Activated CD8-positive, alpha-beta memory T cell treated with anti-CD3 and anti-CD28 coated beads for 24 hours (primary cell): Measurements from ENCODE around the gene SRGAP1.

Experiments used
- DNase-seq: peaks from one replicate; pipeline ENCODE4 v3.0.0-alpha.2; 2020

The SRGAP1 gene

GRCh38 chr12:63912651-63913050 is 68.2 kb downstream of the SRGAP1 start:
- no peak for DNase-seq

- no peak for DNase-seq
These were observed 69.4 kb downstream of the SRGAP1 start for GRCh38 chr12:63913929-63914328.

GRCh38 chr12:63915105-63915800 is 70.8 kb downstream of the SRGAP1 start:
- DNase-seq, result no peak

GRCh38 chr12:63916561-63917476 is 72.3 kb downstream of the SRGAP1 start:
- no peak for DNase-seq

- no peak for DNase-seq
These were observed 73.0 kb downstream of the SRGAP1 start for GRCh38 chr12:63917477-63917862.

- DNase-seq, result no peak
These were observed 73.6 kb downstream of the SRGAP1 start for GRCh38 chr12:63917864-63918799.

GRCh38 chr12:63918800-63919300 is 74.3 kb downstream of the SRGAP1 start:
- DNase-seq, result no peak

GRCh38 chr12:63919756-63920155 is 75.3 kb downstream of the SRGAP1 start:
- no peak for DNase-seq

GRCh38 chr12:63921157-63921556 is 76.7 kb downstream of the SRGAP1 start:
- no peak for DNase-seq

GRCh38 chr12:63922474-63922873 is 78.0 kb downstream of the SRGAP1 start:
- no peak for DNase-seq

GRCh38 chr12:63924781-63925180 is 80.3 kb downstream of the SRGAP1 start:
- no peak for DNase-seq

- no peak for DNase-seq
These were observed 83.0 kb downstream of the SRGAP1 start for GRCh38 chr12:63927511-63927910.

- DNase-seq, result no peak
These were observed 83.8 kb downstream of the SRGAP1 start for GRCh38 chr12:63928305-63928704.

GRCh38 chr12:63929426-63929825 is 84.9 kb downstream of the SRGAP1 start:
- no peak for DNase-seq

GRCh38 chr12:63930971-63931370 is 86.5 kb downstream of the SRGAP1 start:
- no peak for DNase-seq

- DNase-seq, result no peak
These were observed 87.2 kb downstream of the SRGAP1 start for GRCh38 chr12:63931703-63932102.

- no peak for DNase-seq
These were observed 90.4 kb downstream of the SRGAP1 start for GRCh38 chr12:63934936-63935335.

- no peak for DNase-seq
These were observed 90.9 kb downstream of the SRGAP1 start for GRCh38 chr12:63935361-63935760.

GRCh38 chr12:63937378-63938316 is 93.1 kb downstream of the SRGAP1 start:
- DNase-seq, result no peak

- DNase-seq, result no peak
These were observed 96.0 kb downstream of the SRGAP1 start for GRCh38 chr12:63940310-63941005.
